HepG2 (cell line): ENCODE data around the gene DDX59. TPM values are rescaled to one million over a fixed set of nuclear protein-coding genes. Genes with fewer than 3 reads are reported as not detected.

ENCODE experiments used
- ATAC-seq: fragments of 200-7000 bp; cut with Tn5 transposase; 3 replicates; pipeline ENCODE4 v1.9.1; 2020; ENCODE audit warnings: mild to moderate bottlenecking, moderate library complexity
- BruUV-seq: library from RNA; stranded (reverse); fragments of 400-500 nt; replicated peaks from 2 replicates; lab custom pipeline; 2021; lab: Mats Ljungman, UMichigan
- CTCF ChIA-PET: fragments of 300-600 bp; formaldehyde crosslinking; extraction: SDS; loops from one replicate; lab custom pipeline; 2021; ENCODE audit warnings: low total read pairs, inconsistent platforms, low intra/inter-chr PET ratio; lab: Yijun Ruan, JAX
- POLR2A ChIA-PET: fragments of 350-600 bp; sonication (Branson Sonifier 250); formaldehyde crosslinking; loops from one replicate; lab custom pipeline; 2020; ENCODE audit warnings: antibody characterized with exemption, inconsistent platforms; lab: Yijun Ruan, JAX
- DNase-seq: peaks from one replicate; pipeline ENCODE4 v3.0.0-alpha.2; 2015; ENCODE audit warnings: low spot score
- FAIRE-seq: peaks from 3 replicates; lab custom pipeline; 2011; peaks lifted over from hg19 to GRCh38; lab: Jason Lieb, UNC
- H2AFZ ChIP-seq: one replicate; pipeline ENCODE4 v1.6.1; 2011; ENCODE audit warnings: low read length, inconsistent platforms
- H3K27ac ChIP-seq: fragments of 300-600 bp; 3 replicates; pipeline ENCODE4 v1.8.0; 2011; ENCODE audit warnings: mixed run types, mild to moderate bottlenecking, mixed read lengths, low read length, inconsistent platforms; ENCODE audit not compliant: insufficient read depth; ENCODE audit errors: extremely low read length
- H3K27me3 ChIP-seq, 2 experiments: fragments of 200-600 bp in 1 of 2; 2 replicates in 1 of 2; 3 replicates in 1 of 2; pipeline versions ENCODE4 v1.6.0 to v1.8.0; 2011; ENCODE audit warnings: low read length in 2 of 2, mild to moderate bottlenecking in 2 of 2, moderate library complexity in 2 of 2, inconsistent platforms in 1 of 2; ENCODE audit not compliant: insufficient read depth in 2 of 2, control insufficient read depth in 1 of 2
- H3K36me3 ChIP-seq, 2 experiments: fragments of 200-600 bp in 1 of 2; replicated peaks in 1 of 2; 2 replicates in 1 of 2; 3 replicates in 1 of 2; pipeline versions ENCODE4 v1.5.1 to v1.8.0; 2011; ENCODE audit warnings: low read length in 2 of 2, inconsistent platforms in 1 of 2; ENCODE audit not compliant: insufficient read depth in 2 of 2, control insufficient read depth in 1 of 2
- H3K4me1 ChIP-seq: 2 replicates; pipeline ENCODE4 v1.5.1; 2012; ENCODE audit warnings: low read length, inconsistent platforms; ENCODE audit not compliant: insufficient read depth
- H3K4me2 ChIP-seq: 2 replicates; pipeline ENCODE4 v1.6.0; 2011; ENCODE audit warnings: low read depth, low read length, inconsistent platforms
- H3K4me3 ChIP-seq, 3 experiments: fragments of 200-600 bp in 1 of 3; sonication (generic), shearing (Covaris generic) in 1 of 3; replicated peaks in 1 of 3; 2 replicates each; pipeline ENCODE4 v1.5.1; 2011 to 2016; ENCODE audit warnings: low read length in 3 of 3, inconsistent platforms in 2 of 3, low read depth in 2 of 3, mild to moderate bottlenecking in 2 of 3, control low read depth in 1 of 3, mixed read lengths in 1 of 3; ENCODE audit not compliant: insufficient read depth in 1 of 3
- H3K79me2 ChIP-seq: one replicate; pipeline ENCODE4 v1.6.1; 2011; ENCODE audit warnings: low read length, inconsistent platforms; ENCODE audit not compliant: insufficient read depth
- H3K9ac ChIP-seq: 2 replicates; pipeline ENCODE4 v1.6.0; 2011; ENCODE audit warnings: mild to moderate bottlenecking, low read depth, low read length, inconsistent platforms; ENCODE audit not compliant: insufficient read depth
- H3K9me3 ChIP-seq: 2 replicates; pipeline ENCODE4 v1.5.1; 2012; ENCODE audit warnings: mild to moderate bottlenecking, low read length
- H4K20me1 ChIP-seq: 2 replicates; pipeline ENCODE4 v1.6.0; 2011; ENCODE audit warnings: inconsistent platforms, mild to moderate bottlenecking, low read length, moderate library complexity; ENCODE audit not compliant: insufficient read depth
- AHR ChIP-seq: IDR thresholded peaks from 2 replicates; pipeline ENCODE4 v1.6.1; 2018; ENCODE audit warnings: missing genetic modification reagents, missing compliant biosample characterization
- CBFB ChIP-seq: sonication (generic); formaldehyde crosslinking; IDR thresholded peaks from 2 replicates; pipeline ENCODE4 v1.4.0; 2020; ENCODE audit warnings: missing genetic modification reagents
- ETS1 ChIP-seq: sonication (generic); formaldehyde crosslinking; IDR thresholded peaks from 2 replicates; pipeline ENCODE4 v1.4.0; 2020; ENCODE audit warnings: missing genetic modification reagents
- HNRNPH1 ChIP-seq: fragments of 200-400 bp; formaldehyde crosslinking; optimal IDR thresholded peaks from 2 replicates; pipeline ENCODE3; 2017; ENCODE audit warnings: mild to moderate bottlenecking, low read depth, low read length
- MAFF ChIP-seq: IDR thresholded peaks from 2 replicates; pipeline ENCODE4 v1.6.1; 2011; ENCODE audit warnings: low read depth, low read length, improper control_type of control experiment
- MAFK ChIP-seq, 2 experiments: IDR thresholded peaks in 1 of 2; conservative IDR thresholded peaks in 1 of 2; 2 replicates each; pipeline ENCODE4 v1.6.1; 2011; ENCODE audit warnings: improper control_type of control experiment in 2 of 2, low read length in 2 of 2
- MED1 ChIP-seq: sonication (generic); formaldehyde crosslinking; IDR thresholded peaks from 2 replicates; pipeline ENCODE4 v1.4.0; 2020; ENCODE audit warnings: missing genetic modification reagents
- PRMT3 ChIP-seq: sonication (generic); formaldehyde crosslinking; IDR thresholded peaks from 2 replicates; pipeline ENCODE4 v1.8.1; 2022; ENCODE audit warnings: low read depth, mild to moderate bottlenecking, moderate library complexity, missing genetic modification reagents, borderline replicate concordance
- PTBP1 ChIP-seq: fragments of 200-400 bp; formaldehyde crosslinking; IDR thresholded peaks from 2 replicates; pipeline ENCODE4 v1.6.1; 2018; ENCODE audit warnings: low read length, low read depth; ENCODE audit not compliant: poor library complexity, severe bottlenecking
- STAT6 ChIP-seq: sonication (generic); formaldehyde crosslinking; IDR thresholded peaks from 2 replicates; pipeline ENCODE4 v1.4.0; 2020; ENCODE audit warnings: missing genetic modification reagents, mild to moderate bottlenecking, borderline replicate concordance
- ZFP37 ChIP-seq: sonication (generic); formaldehyde crosslinking; IDR thresholded peaks from 2 replicates; pipeline ENCODE4 v1.4.0; 2020; ENCODE audit warnings: missing genetic modification reagents, borderline replicate concordance
- ZNF180 ChIP-seq: sonication (generic); formaldehyde crosslinking; IDR thresholded peaks from 2 replicates; pipeline ENCODE4 v1.4.0; 2020; ENCODE audit warnings: low read depth, missing genetic modification reagents, borderline replicate concordance
- ZNF317 ChIP-seq: sonication (generic); formaldehyde crosslinking; IDR thresholded peaks from 2 replicates; pipeline ENCODE4 v1.5.0; 2020; ENCODE audit warnings: mild to moderate bottlenecking, missing genetic modification reagents
- ZNF616 ChIP-seq: sonication (generic); formaldehyde crosslinking; IDR thresholded peaks from 2 replicates; pipeline ENCODE4 v1.5.0; 2020; ENCODE audit warnings: low read depth, mild to moderate bottlenecking, missing genetic modification reagents
- WGBS: methylation state at CpG from one replicate; pipeline ENCODE4 v1.1.6; 2017; ENCODE audit warnings: low lambda C conversion rate; 5-methylcytosine and 5-hydroxymethylcytosine counted together
- in situ Hi-C: cut with HindIII; loops from 2 replicates; pipeline ENCODE4 v1.10.0; 2017; ENCODE audit warnings: low pct_unique_long_range_greater_than_20kb; ENCODE audit not compliant: extremely low pct_ligation_motif_present
- intact Hi-C: fragments of 100-400 bp; cut with micrococcal nuclease; formaldehyde crosslinking; loops from one replicate; pipeline ENCODE4 v1.10.0; 2022; ENCODE audit not compliant: unreplicated experiment
- polyA plus RNA-seq, 8 experiments: library from polyadenylated mRNA; depleted of rRNA in 3 of 8; stranded (reverse) in 7 of 8; unstranded in 1 of 8; fragments of >200 nt; fragmentation: Illumina TruSeq in 4 of 8; extraction: Trizol in 4 of 8; gene quantifications; 2 replicates each; pipeline versions ENCODE4 v1.2.1 to v1.2.3, GENCODE V29; 2011 to 2016; ENCODE audit warnings: low read depth in 4 of 8, missing spikeins in 1 of 8, mixed read lengths in 1 of 8; ENCODE audit not compliant: insufficient read depth in 1 of 8
- total RNA-seq, 5 experiments: library from RNA; depleted of rRNA; stranded (reverse); fragments of >200 nt; fragmentation: Illumina TruSeq; extraction: Trizol; gene quantifications; 2 replicates each; pipeline ENCODE4 v1.2.3, GENCODE V29; 2016; ENCODE audit warnings: low read depth in 1 of 5

The DDX59 gene
- total and polyA plus RNA-seq, 2 of the 13 experiments (the other 11 are each of a cell fraction or from before 2014, with no cell fraction given) = 12.1 to 14.8 TPM

- CTCF ChIA-PET = no interaction called here
- intact Hi-C loops (no loop called here), in situ Hi-C loops (no loop called here)
- Histone ChIP-seq H3K9ac (no peak overlapping the region), H2AFZ (no peak overlapping the region), H3K4me1 (no peaks in the 10 kb centered on the region), H3K4me3 (no peak overlapping the region), H4K20me1 (no peaks in the 10 kb centered on the region), H3K27me3 (no peaks in the 10 kb centered on the region), H3K36me3 (peaks cover 1 to 14% of the 10 kb centered on the region in 2 experiments; a peak in 2 of 5 replicates), H3K27ac (no peak overlapping the region), H3K79me2 (no peaks in the 10 kb centered on the region), H3K4me2 (no peak overlapping the region), H3K9me3 (no peaks in the 10 kb centered on the region)
- BruUV-seq = no TSS peak
- POLR2A ChIA-PET = no interaction called here
- TF ChIP-seq MAFF (peak; percentile 22; the same call in 1 of the 2 replicates), ZFP37 (CRISPR knock-in tag) (no peak), MAFK (conservative IDR thresholded peaks at IDR 0.05 in 1 of 2, IDR thresholded peaks at IDR 0.05 in 1 of 2; ENCODE audit: low read length in 2 of 2) (0 out of 4 replicates have a peak, but pooled peaks of 1 of the 2 experiments have one; percentile 32)
- no peak for DNase-seq
- no peak for FAIRE-seq
- no peak for ATAC-seq
Measured at GRCh38 chr1:200644021-200644420, 25.7 kb downstream of the DDX59 start.

- Histone ChIP-seq H3K79me2 (no peaks in the 10 kb centered on the region), H3K27me3 (no peaks in the 10 kb centered on the region), H3K9ac (no peak overlapping the region), H3K9me3 (no peaks in the 10 kb centered on the region), H4K20me1 (no peaks in the 10 kb centered on the region), H3K36me3 (peaks cover 1 to 6% of the 10 kb centered on the region in 2 experiments; a peak in 2 of 5 replicates), H3K4me1 (no peaks in the 10 kb centered on the region), H2AFZ (no peak overlapping the region), H3K4me3 (no peak overlapping the region), H3K27ac (no peak overlapping the region), H3K4me2 (no peak overlapping the region)
- CTCF ChIA-PET = no interaction called here
- no peak for TF ChIP-seq ETS1 (CRISPR knock-in tag)
- TF ChIP-seq HNRNPH1 = no peak
- no peak for TF ChIP-seq MED1
- no peak for TF ChIP-seq AHR (CRISPR knock-in tag)
- no peak for TF ChIP-seq ZFP37 (CRISPR knock-in tag)
- no peak for TF ChIP-seq PRMT3 (CRISPR knock-in tag)
- no peak for TF ChIP-seq STAT6 (CRISPR knock-in tag)
- no peak for TF ChIP-seq ZNF317 (CRISPR knock-in tag)
- no peak for TF ChIP-seq CBFB
- no peak for TF ChIP-seq ZNF616 (CRISPR knock-in tag)
- TF ChIP-seq ZNF180 = no peak
- TF ChIP-seq PTBP1 = no peak
- ATAC-seq = no peak
- POLR2A ChIA-PET = no interaction called here
- BruUV-seq = no TSS peak
- in situ Hi-C loops = no loop called here
- FAIRE-seq = no peak
- no peak for DNase-seq
- 98% methylated on average over 6 of the region's 6 CpGs for WGBS
- intact Hi-C loops = no loop called here
Measured at GRCh38 chr1:200642481-200642880, 27.2 kb downstream of the DDX59 start.
